ENCODE results near the gene TNFSF15.

TNFSF15 gene

GRCh38 chr9:114798780-114799427, 6.9 kb downstream of the TNFSF15 start:
- H3K27ac ChIP-seq: no peak overlapping the region
- no peak for TF ChIP-seq CTCF (conservative IDR thresholded peaks at IDR 0.05)
- no peak for TF ChIP-seq ZFX (IDR thresholded peaks at IDR 0.05)

GRCh38 chr9:114798101-114798500, 7.7 kb downstream of the TNFSF15 start:
- TF ChIP-seq ZFX (IDR thresholded peaks at IDR 0.05): no peak
- no peak for TF ChIP-seq CTCF (conservative IDR thresholded peaks at IDR 0.05)
- no peak overlapping the region for H3K27ac ChIP-seq

GRCh38 chr9:114792396-114792795, 13.4 kb downstream of the TNFSF15 start:
- peak overlapping the region; percentile 11; the same call in 1 of the 2 replicates for H3K27ac ChIP-seq
- no peak for TF ChIP-seq CTCF (conservative IDR thresholded peaks at IDR 0.05)
- no peak for TF ChIP-seq ZFX (IDR thresholded peaks at IDR 0.05)

- H3K27ac ChIP-seq: no peak overlapping the region; the same call in 1 of the 2 replicates
- TF ChIP-seq CTCF (conservative IDR thresholded peaks at IDR 0.05) (no peak), ZFX (IDR thresholded peaks at IDR 0.05) (no peak)
These were observed 14.1 kb downstream of the TNFSF15 start for GRCh38 chr9:114791736-114792135.

- H3K27ac ChIP-seq: no peak overlapping the region
- TF ChIP-seq ZFX (IDR thresholded peaks at IDR 0.05) (no peak), CTCF (conservative IDR thresholded peaks at IDR 0.05) (no peak)
These were observed 14.5 kb downstream of the TNFSF15 start for GRCh38 chr9:114791312-114791711.

GRCh38 chr9:114790521-114790920, 15.3 kb downstream of the TNFSF15 start:
- TF ChIP-seq ZFX (IDR thresholded peaks at IDR 0.05) (no peak), CTCF (conservative IDR thresholded peaks at IDR 0.05) (no peak)
- H3K27ac ChIP-seq: 0 out of 2 replicates have a peak overlapping the region, but pooled peaks have one; percentile 19

GRCh38 chr9:114789006-114789405, 16.8 kb downstream of the TNFSF15 start:
- TF ChIP-seq ZFX (IDR thresholded peaks at IDR 0.05) (no peak), CTCF (conservative IDR thresholded peaks at IDR 0.05) (no peak)
- peak overlapping the region; percentile 68 for H3K27ac ChIP-seq

Data from C4-2B (cell line).